ENCODE measurements around the gene HEATR9.

DNA sequence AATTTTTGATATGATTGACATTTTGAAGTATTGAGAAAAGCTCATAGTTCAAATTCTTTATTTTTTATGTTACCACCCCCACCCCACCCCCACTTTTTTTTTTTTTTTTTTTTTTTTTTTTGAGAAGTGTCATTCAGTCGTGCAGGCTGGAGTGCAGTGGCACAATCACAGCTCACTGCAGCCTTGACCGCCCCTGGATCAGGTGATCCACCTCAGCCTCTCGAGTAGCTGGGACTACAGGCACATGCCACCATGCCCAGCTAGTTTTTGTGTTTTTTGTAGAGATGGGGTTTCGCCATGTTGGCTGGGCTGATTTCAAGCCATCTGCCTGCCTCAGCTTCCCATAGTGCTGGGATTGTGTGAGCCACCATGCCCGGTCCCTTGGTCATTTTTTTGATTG lies 52.0 kb downstream of the HEATR9 start:
- TF ChIP-seq EZH2 (IDR thresholded peaks at IDR 0.05; ENCODE audit: borderline replicate concordance) = no peak
- TF ChIP-seq, protein P1, sequence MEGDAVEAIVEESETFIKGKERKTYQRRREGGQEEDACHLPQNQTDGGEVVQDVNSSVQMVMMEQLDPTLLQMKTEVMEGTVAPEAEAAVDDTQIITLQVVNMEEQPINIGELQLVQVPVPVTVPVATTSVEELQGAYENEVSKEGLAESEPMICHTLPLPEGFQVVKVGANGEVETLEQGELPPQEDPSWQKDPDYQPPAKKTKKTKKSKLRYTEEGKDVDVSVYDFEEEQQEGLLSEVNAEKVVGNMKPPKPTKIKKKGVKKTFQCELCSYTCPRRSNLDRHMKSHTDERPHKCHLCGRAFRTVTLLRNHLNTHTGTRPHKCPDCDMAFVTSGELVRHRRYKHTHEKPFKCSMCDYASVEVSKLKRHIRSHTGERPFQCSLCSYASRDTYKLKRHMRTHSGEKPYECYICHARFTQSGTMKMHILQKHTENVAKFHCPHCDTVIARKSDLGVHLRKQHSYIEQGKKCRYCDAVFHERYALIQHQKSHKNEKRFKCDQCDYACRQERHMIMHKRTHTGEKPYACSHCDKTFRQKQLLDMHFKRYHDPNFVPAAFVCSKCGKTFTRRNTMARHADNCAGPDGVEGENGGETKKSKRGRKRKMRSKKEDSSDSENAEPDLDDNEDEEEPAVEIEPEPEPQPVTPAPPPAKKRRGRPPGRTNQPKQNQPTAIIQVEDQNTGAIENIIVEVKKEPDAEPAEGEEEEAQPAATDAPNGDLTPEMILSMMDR (IDR thresholded peaks at IDR 0.05; ENCODE audit: poor library complexity) = no peak

All from hepatocyte (in vitro differentiated cells).